Amygdala (tissue), 56 donors: ENCODE data around the gene DNTT.

Experiments
- DNase-seq, 56 donors: peaks; one replicate each; lab custom pipeline; 2025; lab: John Stamatoyannopoulos, UW

Gene DNTT

GRCh38 chr10:96275685-96276418 lies 28.4 kb upstream of the DNTT start:
- DNase-seq, result peak in 9 of 56 donors; percentile 6 to 28 (median 13)

- no peak for DNase-seq
These were observed 27.8 kb upstream of the DNTT start for GRCh38 chr10:96276426-96276825.

- no peak for DNase-seq
These were observed 27.4 kb upstream of the DNTT start for GRCh38 chr10:96276831-96277230.

GRCh38 chr10:96279191-96279641 lies 25.0 kb upstream of the DNTT start:
- no peak for DNase-seq

- DNase-seq, result no peak
These were observed 23.4 kb upstream of the DNTT start for GRCh38 chr10:96280859-96281258.

GRCh38 chr10:96281444-96282029 lies 22.7 kb upstream of the DNTT start:
- DNase-seq, result no peak

GRCh38 chr10:96283351-96283750 lies 20.9 kb upstream of the DNTT start:
- no peak for DNase-seq

GRCh38 chr10:96283756-96284155 lies 20.5 kb upstream of the DNTT start:
- no peak for DNase-seq

- no peak for DNase-seq
These were observed 18.9 kb upstream of the DNTT start for GRCh38 chr10:96285331-96285752.

- DNase-seq, result no peak
These were observed 16.7 kb upstream of the DNTT start for GRCh38 chr10:96287392-96288105.

GRCh38 chr10:96288151-96288621 lies 16.0 kb upstream of the DNTT start:
- no peak for DNase-seq

GRCh38 chr10:96289218-96289910 lies 14.9 kb upstream of the DNTT start:
- DNase-seq, result no peak

- DNase-seq, result no peak
These were observed 13.7 kb upstream of the DNTT start for GRCh38 chr10:96290368-96291133.

- DNase-seq, result peak in 9 of 56 donors; percentile 2 to 48 (median 10)
These were observed 11.0 kb upstream of the DNTT start for GRCh38 chr10:96292971-96293920.

- DNase-seq, result no peak
These were observed 8.8 kb upstream of the DNTT start for GRCh38 chr10:96295475-96295874.

- DNase-seq, result no peak
These were observed 6.7 kb upstream of the DNTT start for GRCh38 chr10:96297486-96297885.

- DNase-seq, result no peak
These were observed 5.9 kb upstream of the DNTT start for GRCh38 chr10:96298362-96298761.

GRCh38 chr10:96299383-96299782 lies 4.9 kb upstream of the DNTT start:
- peak in 1 of 56 donors; percentile 12 for DNase-seq

GRCh38 chr10:96301616-96302015 lies 2.6 kb upstream of the DNTT start:
- DNase-seq, result no peak
